Ammon's horn (tissue), 1 donor: ENCODE measurements around the gene CDK3.

Experiments
- DNase-seq: peaks from one replicate; pipeline ENCODE4 v3.0.0-alpha.2; 2016; ENCODE audit warnings: low spot score

CDK3 gene

DNA sequence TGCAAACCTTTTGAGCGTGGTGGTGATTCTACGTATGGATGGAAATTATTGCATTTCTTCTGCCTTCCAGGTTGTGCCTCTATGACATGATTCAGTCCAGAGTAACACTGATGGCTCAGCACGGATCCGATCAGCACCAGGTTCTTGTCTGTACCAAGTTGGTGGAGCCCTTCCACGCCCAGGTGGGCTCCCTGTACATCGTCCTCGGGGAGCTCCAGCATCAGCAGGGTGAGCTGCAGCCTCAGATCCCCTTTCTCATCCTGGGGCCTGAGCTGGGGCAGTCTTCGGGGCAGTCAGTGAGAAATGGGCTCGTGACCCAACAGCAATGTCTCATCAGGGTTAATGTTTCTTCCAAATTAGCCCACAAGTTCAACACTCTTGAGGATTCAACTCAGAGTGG, 9.3 kb upstream of the CDK3 start:
- no peak for DNase-seq

DNA sequence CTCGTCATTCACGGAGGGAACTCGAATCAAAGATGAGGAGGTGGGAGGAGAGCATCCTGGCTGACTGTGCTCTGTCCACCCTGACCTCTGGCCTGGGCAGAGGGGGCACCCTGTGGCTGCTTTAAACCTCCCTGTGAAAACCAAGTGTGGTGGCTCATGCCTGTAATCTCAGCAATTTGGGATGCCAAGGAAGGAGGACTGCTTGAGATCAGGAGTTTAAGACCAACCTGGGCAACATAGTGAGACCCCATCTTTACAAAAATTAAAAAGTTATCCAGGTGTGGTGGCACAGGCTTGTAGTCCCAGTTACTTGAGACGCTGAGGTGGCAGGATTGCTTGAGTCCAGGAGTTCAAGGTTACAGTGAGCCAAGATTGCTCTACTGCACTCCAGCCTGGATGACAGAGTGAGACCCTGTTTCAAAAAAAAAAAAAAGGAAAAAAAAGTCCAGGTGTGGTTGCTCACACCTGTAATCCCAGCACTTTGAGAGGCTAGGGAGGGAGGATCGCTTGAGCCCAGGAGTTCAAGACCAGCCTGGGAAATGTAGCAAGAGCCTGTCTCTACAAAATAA, 5.8 kb upstream of the CDK3 start:
- no peak for DNase-seq

- DNase-seq: no peak
Measured at GRCh38 chr17:75995385-75995925, 5.2 kb upstream of the CDK3 start.

DNA sequence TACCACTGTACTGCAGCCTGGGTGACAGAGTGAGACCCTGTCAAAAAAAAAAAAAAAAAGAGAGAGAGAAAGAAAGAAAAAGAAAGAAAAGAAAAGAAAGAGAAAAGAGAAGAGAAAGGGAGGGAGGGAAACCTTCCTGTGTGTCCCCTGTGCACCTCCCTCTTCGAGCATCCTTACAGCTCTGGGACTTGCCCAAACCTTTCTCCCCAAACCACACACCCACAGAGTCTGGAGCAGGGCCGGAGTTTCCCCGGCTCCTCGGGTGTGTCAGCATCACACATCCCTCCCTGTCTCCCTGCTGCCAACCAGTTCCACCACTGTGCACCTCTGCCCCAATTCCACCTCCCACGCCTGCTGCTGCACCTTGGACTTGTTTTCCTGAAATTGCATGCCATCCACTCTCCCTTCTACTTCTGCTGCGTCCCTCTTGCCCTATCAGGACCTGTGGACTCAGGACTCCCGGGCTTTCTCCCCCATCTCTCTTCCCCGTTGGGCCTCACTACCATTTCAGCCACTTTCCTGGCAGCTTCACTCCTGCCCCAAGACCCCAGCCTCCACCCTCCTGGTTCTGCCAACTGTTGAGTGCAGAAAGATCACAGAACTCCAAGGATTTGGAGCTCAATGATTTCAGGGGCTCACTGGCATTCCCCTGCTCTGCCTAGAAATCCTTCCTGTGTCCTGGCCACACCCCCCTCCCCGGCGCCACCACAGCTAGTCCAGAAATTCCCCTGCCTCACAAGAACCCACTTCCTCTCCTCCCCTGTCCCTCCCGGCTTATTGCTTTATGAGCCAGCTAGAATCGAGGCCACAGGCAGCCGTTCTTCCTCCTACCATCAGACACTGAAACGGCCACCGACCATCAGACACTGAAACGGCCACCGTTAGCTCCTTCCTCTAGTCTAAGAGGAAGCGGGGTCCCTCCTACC, 3.7 kb upstream of the CDK3 start:
- peak; percentile 61 for DNase-seq

- no peak for DNase-seq
Measured at GRCh38 chr17:75998327-75998795, 2.3 kb upstream of the CDK3 start.

- no peak for DNase-seq
Measured at GRCh38 chr17:76000016-76000754, 470 bp upstream of the CDK3 start.

DNA sequence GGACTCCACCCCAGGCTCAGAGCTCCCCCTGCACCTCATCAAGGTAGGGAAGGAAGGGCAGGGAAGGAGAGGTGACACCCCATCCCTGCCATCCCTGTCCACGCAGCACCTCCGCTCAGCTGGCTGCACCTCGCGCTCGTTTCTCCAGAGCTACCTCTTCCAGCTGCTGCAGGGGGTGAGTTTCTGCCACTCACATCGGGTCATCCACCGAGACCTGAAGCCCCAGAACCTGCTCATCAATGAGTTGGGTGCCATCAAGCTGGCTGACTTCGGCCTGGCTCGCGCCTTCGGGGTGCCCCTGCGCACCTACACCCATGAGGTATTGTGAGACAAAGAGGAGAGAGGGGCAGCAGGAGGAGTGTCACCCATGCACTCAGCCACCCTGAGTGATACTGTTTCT, 1.4 kb downstream of the CDK3 start:
- no peak for DNase-seq

DNA sequence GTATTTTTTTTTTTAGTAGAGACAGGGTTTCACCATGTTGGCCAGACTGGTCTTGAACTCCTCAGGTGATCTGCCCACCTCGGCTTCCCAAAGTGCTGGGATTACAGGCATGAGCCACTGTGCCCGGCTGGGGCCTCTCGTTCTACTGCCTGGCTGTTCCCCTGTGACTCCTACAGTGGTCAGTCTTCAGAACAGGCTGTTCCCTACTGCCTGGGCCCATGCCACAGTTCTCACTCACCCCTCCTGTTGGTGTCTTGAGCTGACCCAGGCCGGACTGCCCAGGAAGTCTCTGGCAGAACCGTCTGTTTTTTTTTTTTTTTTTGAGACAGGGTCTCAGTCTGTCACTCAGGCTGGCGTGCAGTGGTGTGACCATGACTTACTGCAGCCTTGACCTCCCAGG, 3.3 kb downstream of the CDK3 start:
- no peak for DNase-seq

GRCh38 chr17:76004750-76005262, 4.2 kb downstream of the CDK3 start:
- no peak for DNase-seq

- peak; percentile 56 for DNase-seq
Measured at GRCh38 chr17:76005263-76006149, 4.9 kb downstream of the CDK3 start.

GRCh38 chr17:76007131-76007849, 6.6 kb downstream of the CDK3 start:
- no peak for DNase-seq

DNA sequence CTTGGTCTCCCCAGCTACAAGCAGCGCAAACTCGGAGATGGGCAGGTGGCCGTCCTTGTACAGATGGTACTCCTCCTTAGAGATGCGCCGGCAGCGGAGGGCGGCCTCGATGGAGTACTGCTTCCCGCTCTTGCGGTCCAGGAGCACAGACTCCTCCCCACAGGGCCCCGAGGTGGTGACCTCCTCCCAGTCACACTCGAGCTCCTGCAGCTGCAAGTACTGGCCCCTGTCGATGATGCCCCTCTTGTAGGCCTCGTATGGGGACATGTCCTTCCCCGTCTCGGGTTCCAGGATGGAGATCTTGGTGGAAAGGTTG, 7.2 kb downstream of the CDK3 start:
- DNase-seq: no peak

GRCh38 chr17:76008208-76008607, 7.6 kb downstream of the CDK3 start:
- DNase-seq: no peak

GRCh38 chr17:76008630-76009425, 8.2 kb downstream of the CDK3 start:
- DNase-seq: no peak

DNA sequence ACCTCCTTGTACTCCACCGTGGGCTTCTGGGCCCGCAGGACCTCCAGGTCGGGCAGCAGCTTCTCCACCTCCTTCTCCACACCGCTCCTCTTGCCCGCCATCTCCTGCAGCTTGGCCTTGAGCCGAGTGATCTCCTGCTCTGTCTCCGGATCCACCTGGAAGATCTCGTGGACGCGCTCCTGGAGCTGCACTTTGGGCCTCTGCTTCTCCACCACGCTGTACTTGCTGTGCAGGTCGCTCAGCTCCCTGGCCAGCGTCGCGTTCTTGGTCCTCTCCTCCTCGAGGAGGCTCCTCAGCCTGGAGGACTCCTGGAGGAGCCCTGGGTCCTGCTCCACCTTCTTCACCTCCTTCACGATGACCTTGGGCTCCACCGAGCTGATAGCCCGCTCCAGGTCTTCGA, 8.8 kb downstream of the CDK3 start:
- DNase-seq: no peak

DNA sequence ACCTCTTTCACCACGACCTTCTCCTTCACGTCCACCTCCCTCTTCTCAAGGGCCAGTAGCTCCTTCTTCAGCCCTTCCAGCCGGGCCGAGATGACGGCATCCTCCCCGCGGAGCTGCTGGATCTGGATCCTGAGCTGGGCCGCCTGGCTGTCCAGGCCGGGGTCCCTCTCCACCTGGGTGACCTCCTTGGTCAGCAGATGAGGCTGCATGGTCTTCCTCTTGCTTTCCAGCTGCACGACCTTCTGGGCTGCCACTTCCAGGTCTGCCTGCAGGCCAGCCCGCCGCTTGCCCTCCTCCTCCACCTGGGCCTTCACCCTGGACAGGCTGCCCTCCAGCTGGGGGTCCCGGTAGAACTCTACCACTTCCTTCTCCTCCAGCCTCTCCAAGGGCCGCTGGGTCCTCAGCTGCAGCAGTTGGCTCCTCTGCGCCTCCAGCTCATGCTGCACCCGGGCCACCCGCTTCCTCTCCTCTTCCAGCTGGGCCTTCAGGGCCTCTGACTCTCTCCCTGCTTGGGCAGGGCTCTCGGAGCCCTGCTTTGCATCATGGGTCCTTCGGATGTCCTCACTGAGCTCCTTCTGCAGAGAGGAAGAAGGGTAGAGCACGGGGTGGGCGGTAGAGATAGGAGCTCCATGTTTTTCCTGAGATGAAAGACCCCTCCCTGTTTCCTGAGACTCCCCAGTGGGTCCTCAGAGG, 9.5 kb downstream of the CDK3 start:
- DNase-seq: no peak

- DNase-seq: no peak
Measured at GRCh38 chr17:76011951-76012350, 11.3 kb downstream of the CDK3 start.

GRCh38 chr17:76013377-76013932, 12.8 kb downstream of the CDK3 start:
- DNase-seq: no peak
